ENCODE results near the gene EEF1AKMT1.

DNA sequence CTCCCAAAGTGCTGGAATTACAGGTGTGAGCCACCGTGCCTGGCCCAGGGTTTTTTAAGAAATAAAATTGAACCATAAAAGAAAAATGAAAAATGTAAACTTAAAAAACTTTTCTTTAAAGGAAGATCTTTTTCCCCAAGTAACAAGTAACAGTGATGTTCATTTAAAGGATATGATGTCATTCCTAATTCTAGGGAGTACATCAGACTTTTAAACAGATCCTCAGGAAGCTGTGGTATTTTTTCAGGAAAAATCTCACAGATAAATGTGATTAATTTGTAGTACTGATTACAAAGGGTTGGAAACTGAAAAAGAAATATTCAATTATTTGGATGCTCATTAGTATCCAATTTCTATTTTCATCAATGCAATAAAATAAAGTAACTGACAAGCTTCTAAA lies 14.6 kb upstream of the EEF1AKMT1 start:
- TF ChIP-seq POLR2AphosphoS5 (IDR thresholded peaks at IDR 0.05) = no peak
- TF ChIP-seq, protein P1, sequence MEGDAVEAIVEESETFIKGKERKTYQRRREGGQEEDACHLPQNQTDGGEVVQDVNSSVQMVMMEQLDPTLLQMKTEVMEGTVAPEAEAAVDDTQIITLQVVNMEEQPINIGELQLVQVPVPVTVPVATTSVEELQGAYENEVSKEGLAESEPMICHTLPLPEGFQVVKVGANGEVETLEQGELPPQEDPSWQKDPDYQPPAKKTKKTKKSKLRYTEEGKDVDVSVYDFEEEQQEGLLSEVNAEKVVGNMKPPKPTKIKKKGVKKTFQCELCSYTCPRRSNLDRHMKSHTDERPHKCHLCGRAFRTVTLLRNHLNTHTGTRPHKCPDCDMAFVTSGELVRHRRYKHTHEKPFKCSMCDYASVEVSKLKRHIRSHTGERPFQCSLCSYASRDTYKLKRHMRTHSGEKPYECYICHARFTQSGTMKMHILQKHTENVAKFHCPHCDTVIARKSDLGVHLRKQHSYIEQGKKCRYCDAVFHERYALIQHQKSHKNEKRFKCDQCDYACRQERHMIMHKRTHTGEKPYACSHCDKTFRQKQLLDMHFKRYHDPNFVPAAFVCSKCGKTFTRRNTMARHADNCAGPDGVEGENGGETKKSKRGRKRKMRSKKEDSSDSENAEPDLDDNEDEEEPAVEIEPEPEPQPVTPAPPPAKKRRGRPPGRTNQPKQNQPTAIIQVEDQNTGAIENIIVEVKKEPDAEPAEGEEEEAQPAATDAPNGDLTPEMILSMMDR (IDR thresholded peaks at IDR 0.05; ENCODE audit: poor library complexity, severe bottlenecking) = no peak
- no peak for TF ChIP-seq EZH2 (IDR thresholded peaks at IDR 0.05; ENCODE audit: borderline replicate concordance, insufficient read depth, low read length, poor library complexity, severe bottlenecking)
- TF ChIP-seq RAD21 (conservative IDR thresholded peaks at IDR 0.05) = no peak
- TF ChIP-seq EP300 (conservative IDR thresholded peaks at IDR 0.05; ENCODE audit: poor library complexity, severe bottlenecking) = no peak
- no peak for TF ChIP-seq TAF1 (IDR thresholded peaks at IDR 0.05; ENCODE audit: low read depth)
- no peak for TF ChIP-seq SMC3 (conservative IDR thresholded peaks at IDR 0.05; ENCODE audit: poor library complexity)
- TF ChIP-seq, protein P2, sequence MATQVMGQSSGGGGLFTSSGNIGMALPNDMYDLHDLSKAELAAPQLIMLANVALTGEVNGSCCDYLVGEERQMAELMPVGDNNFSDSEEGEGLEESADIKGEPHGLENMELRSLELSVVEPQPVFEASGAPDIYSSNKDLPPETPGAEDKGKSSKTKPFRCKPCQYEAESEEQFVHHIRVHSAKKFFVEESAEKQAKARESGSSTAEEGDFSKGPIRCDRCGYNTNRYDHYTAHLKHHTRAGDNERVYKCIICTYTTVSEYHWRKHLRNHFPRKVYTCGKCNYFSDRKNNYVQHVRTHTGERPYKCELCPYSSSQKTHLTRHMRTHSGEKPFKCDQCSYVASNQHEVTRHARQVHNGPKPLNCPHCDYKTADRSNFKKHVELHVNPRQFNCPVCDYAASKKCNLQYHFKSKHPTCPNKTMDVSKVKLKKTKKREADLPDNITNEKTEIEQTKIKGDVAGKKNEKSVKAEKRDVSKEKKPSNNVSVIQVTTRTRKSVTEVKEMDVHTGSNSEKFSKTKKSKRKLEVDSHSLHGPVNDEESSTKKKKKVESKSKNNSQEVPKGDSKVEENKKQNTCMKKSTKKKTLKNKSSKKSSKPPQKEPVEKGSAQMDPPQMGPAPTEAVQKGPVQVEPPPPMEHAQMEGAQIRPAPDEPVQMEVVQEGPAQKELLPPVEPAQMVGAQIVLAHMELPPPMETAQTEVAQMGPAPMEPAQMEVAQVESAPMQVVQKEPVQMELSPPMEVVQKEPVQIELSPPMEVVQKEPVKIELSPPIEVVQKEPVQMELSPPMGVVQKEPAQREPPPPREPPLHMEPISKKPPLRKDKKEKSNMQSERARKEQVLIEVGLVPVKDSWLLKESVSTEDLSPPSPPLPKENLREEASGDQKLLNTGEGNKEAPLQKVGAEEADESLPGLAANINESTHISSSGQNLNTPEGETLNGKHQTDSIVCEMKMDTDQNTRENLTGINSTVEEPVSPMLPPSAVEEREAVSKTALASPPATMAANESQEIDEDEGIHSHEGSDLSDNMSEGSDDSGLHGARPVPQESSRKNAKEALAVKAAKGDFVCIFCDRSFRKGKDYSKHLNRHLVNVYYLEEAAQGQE (IDR thresholded peaks at IDR 0.05; ENCODE audit: borderline replicate concordance) = no peak
